Activated T-cell treated with anti-CD3 and anti-CD28 coated beads, Interleukin-2, amount 50 U/mL, for 24 hours (primary cell): ENCODE results near the gene YPEL4.

Experiments
- DNase-seq: peaks from one replicate; pipeline ENCODE4 v3.0.0-alpha.2; 2020
- H3K27ac Mint-ChIP-seq: 2 replicates; pipeline ENCODE4 v1.8.0; 2020; ENCODE audit warnings: mild to moderate bottlenecking, mixed read lengths
- H3K27me3 Mint-ChIP-seq: 2 replicates; pipeline ENCODE4 v1.8.0; 2020; ENCODE audit warnings: mixed read lengths
- H3K36me3 Mint-ChIP-seq: 2 replicates; pipeline ENCODE4 v1.8.0; 2020; ENCODE audit warnings: low read depth, mixed read lengths
- H3K4me1 Mint-ChIP-seq: 2 replicates; pipeline ENCODE4 v1.8.0; 2020; ENCODE audit warnings: low read depth, mixed read lengths
- H3K4me3 Mint-ChIP-seq: 2 replicates; pipeline ENCODE4 v1.8.0; 2020; ENCODE audit warnings: mild to moderate bottlenecking, moderate library complexity, mixed read lengths
- H3K9me3 Mint-ChIP-seq: 2 replicates; pipeline ENCODE4 v1.8.0; 2020; ENCODE audit warnings: mixed read lengths

The YPEL4 gene

DNA sequence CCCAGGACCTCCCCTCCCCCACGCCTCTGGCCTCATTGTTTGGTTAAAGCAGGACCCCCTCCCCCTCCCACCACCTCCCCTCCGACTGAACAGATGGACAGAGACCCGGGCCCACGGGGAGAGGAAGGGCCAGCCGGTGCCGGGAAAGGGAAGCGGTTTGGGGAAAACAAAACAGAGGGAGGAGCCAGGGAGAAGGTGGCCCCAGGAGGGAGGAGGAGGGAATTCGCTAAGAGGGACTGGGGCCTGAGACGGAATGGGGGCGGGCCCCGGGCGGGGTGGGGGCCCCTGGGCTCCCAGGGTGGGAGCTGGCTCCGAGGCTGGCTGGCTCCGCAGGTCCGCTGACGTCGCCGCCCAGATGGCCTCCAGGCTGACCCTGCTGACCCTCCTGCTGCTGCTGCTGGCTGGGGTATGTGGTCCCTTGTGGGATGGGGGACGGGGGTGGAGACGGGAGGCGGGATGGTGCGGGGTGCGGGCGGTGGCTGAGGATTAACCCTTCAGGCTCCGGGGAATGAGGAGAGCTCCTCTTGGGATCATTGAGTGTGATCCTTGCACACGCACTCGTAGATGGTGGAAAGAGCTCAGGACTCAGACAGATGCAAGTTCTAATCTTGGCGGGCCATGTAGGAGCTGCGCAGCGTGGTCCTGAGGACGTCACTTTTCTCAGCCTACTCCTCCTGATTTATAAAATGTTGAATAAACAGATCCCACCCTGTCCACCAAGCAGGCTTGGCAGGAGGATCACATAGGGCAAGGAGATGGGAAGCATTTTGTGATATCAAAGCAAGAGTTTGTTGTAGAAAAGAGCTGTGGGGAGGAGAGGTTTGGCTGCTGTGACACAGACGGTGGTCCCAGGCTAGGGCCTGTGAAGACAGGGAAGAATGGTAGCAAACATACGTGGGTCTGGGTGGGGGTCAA, 51.5 kb downstream of the YPEL4 start:
- Mint-ChIP-seq H3K27ac (no peak overlapping the region), H3K4me3 (no peak overlapping the region), H3K4me1 (no peaks in the 10 kb centered on the region), H3K27me3 (peaks cover 33% of the 10 kb centered on the region), H3K9me3 (no peaks in the 10 kb centered on the region), H3K36me3 (no peaks in the 10 kb centered on the region)
- DNase-seq, result no peak

DNA sequence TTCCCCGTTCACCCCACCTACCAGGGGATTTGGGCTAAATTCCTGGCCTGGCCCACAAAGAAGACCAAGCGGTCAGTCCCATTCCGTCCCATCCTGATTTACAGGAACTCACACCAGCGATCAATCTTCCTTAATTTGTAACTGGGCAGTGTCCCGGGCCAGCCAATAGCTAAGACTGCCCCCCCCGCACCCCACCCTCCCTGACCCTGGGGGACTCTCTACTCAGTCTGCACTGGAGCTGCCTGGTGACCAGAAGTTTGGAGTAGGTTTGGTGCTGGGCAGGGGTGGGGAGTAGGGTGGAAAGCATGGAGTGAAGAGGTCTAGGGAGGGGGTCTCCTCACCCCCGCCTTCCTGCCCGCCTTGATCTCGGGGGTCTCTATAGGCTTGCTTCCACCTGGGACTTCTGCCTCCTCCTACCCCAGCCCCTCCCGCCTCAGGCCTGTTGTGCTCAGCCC, 52.2 kb downstream of the YPEL4 start, which contains the start of gene SERPING1:
Gene SERPING1 (plus strand): TSS at position 225 of the 455 bp plus-strand sequence. CDS start 586 bp downstream, outside the sequence.
- no peaks in the 10 kb centered on the region for H3K9me3 Mint-ChIP-seq
- no peak for DNase-seq
- peaks cover 33% of the 10 kb centered on the region for H3K27me3 Mint-ChIP-seq
- H3K36me3 Mint-ChIP-seq, result no peaks in the 10 kb centered on the region
- H3K4me1 Mint-ChIP-seq, result no peaks in the 10 kb centered on the region
- no peak within 1 kb of the TSS for H3K4me3 Mint-ChIP-seq
- no peak within 1 kb of the TSS for H3K27ac Mint-ChIP-seq

- H3K27ac Mint-ChIP-seq, result no peak overlapping the region
- H3K27me3 Mint-ChIP-seq, result peaks cover 33% of the 10 kb centered on the region
- H3K36me3 Mint-ChIP-seq, result no peaks in the 10 kb centered on the region
- no peaks in the 10 kb centered on the region for H3K4me1 Mint-ChIP-seq
- no peaks in the 10 kb centered on the region for H3K9me3 Mint-ChIP-seq
- no peak for DNase-seq
- no peak overlapping the region for H3K4me3 Mint-ChIP-seq
Observed at GRCh38 chr11:57596266-57596885, 53.3 kb downstream of the YPEL4 start.
